GM23338 (cell line): Measurements from ENCODE around the gene RPS14. TPM values are rescaled to one million over a fixed set of nuclear protein-coding genes. Genes with fewer than 3 reads are reported as not detected.

Experiments
- ATAC-seq: fragments of 200-7000 bp; cut with Tn5 transposase; 3 replicates; pipeline ENCODE4 v1.9.1; 2020
- DNase-seq: peaks from one replicate; pipeline ENCODE4 v3.0.0-alpha.2; 2015; ENCODE audit warnings: low spot score
- H2AFZ ChIP-seq: fragments of 200-600 bp; sonication (generic); 2 replicates; pipeline ENCODE4 v1.8.0; 2016; ENCODE audit warnings: antibody characterized with exemption, mild to moderate bottlenecking, moderate library complexity
- H3F3A ChIP-seq: fragments of 200-600 bp; sonication (generic); replicated peaks from 2 replicates; pipeline ENCODE4 v1.8.0; 2017; ENCODE audit warnings: antibody characterized with exemption, mixed run types, low read depth
- H3K27ac ChIP-seq: fragments of 200-600 bp; sonication (generic); 2 replicates; pipeline ENCODE4 v1.6.1; 2016; ENCODE audit warnings: low read depth
- H3K27me3 ChIP-seq: fragments of 200-600 bp; sonication (generic); 2 replicates; pipeline ENCODE4 v1.8.0; 2016; ENCODE audit warnings: mild to moderate bottlenecking, mixed run types, moderate library complexity; ENCODE audit not compliant: insufficient read depth
- H3K36me3 ChIP-seq: fragments of 200-600 bp; sonication (generic); 2 replicates; pipeline ENCODE4 v1.8.0; 2016; ENCODE audit warnings: mild to moderate bottlenecking; ENCODE audit not compliant: insufficient read depth
- H3K4me1 ChIP-seq: fragments of 200-600 bp; sonication (generic); 2 replicates; pipeline ENCODE4 v1.8.0; 2016; ENCODE audit warnings: mild to moderate bottlenecking, moderate library complexity; ENCODE audit not compliant: insufficient read depth
- H3K4me2 ChIP-seq: fragments of 200-600 bp; sonication (generic); 2 replicates; pipeline ENCODE4 v1.7.1; 2017; ENCODE audit warnings: mixed run types
- H3K4me3 ChIP-seq: fragments of 200-600 bp; sonication (generic); 2 replicates; pipeline ENCODE4 v1.6.1; 2016; ENCODE audit warnings: mixed run types
- H3K79me2 ChIP-seq: fragments of 200-600 bp; sonication (generic); replicated peaks from 2 replicates; pipeline ENCODE4 v1.8.0; 2017; ENCODE audit warnings: mild to moderate bottlenecking; ENCODE audit not compliant: insufficient read depth
- H3K9me2 ChIP-seq: fragments of 200-600 bp; sonication (generic); 2 replicates; pipeline ENCODE4 v1.8.0; 2017; ENCODE audit not compliant: insufficient read depth
- H4K20me1 ChIP-seq: fragments of 200-600 bp; sonication (generic); replicated peaks from 2 replicates; pipeline ENCODE4 v1.8.0; 2017; ENCODE audit warnings: mild to moderate bottlenecking; ENCODE audit not compliant: insufficient read depth
- H3K27ac Mint-ChIP-seq: 2 replicates; pipeline ENCODE4 v1.8.0; 2020; ENCODE audit warnings: inconsistent platforms, mild to moderate bottlenecking, moderate library complexity, mixed read lengths
- H3K27me3 Mint-ChIP-seq: 3 replicates; pipeline ENCODE4 v1.8.0; 2022; ENCODE audit warnings: low read depth, mild to moderate bottlenecking, moderate library complexity, mixed read lengths, inconsistent platforms; ENCODE audit not compliant: insufficient read depth, poor library complexity
- H3K36me3 Mint-ChIP-seq: 3 replicates; pipeline ENCODE4 v1.8.0; 2021; ENCODE audit warnings: low read depth, mild to moderate bottlenecking, inconsistent platforms, moderate library complexity, mixed read lengths
- H3K4me1 Mint-ChIP-seq: 3 replicates; pipeline ENCODE4 v1.8.0; 2020; ENCODE audit warnings: mild to moderate bottlenecking, inconsistent platforms, mixed read lengths
- H3K4me3 Mint-ChIP-seq: 3 replicates; pipeline ENCODE4 v1.8.0; 2021; ENCODE audit warnings: moderate library complexity, mild to moderate bottlenecking, inconsistent platforms, mixed read lengths
- H3K9me3 Mint-ChIP-seq: 3 replicates; pipeline ENCODE4 v1.8.0; 2020; ENCODE audit warnings: moderate library complexity, mild to moderate bottlenecking, inconsistent platforms, mixed read lengths
- CREB1 ChIP-seq: fragments of 250-450 bp; sonication (Bioruptor Pico); IDR thresholded peaks from 2 replicates; pipeline ENCODE4 v1.5.0; 2020; ENCODE audit warnings: low read depth, mild to moderate bottlenecking, moderate library complexity
- EZH2 ChIP-seq: fragments of 200-600 bp; sonication (generic); IDR thresholded peaks from one replicate; pipeline ENCODE4 v1.8.0; 2017; ENCODE audit warnings: antibody characterized with exemption, mild to moderate bottlenecking, low read depth; ENCODE audit not compliant: unreplicated experiment
- EZH2phosphoT487 ChIP-seq: fragments of 200-600 bp; sonication (generic); IDR thresholded peaks from one replicate; pipeline ENCODE4 v1.8.1; 2018; ENCODE audit warnings: antibody characterized with exemption; ENCODE audit not compliant: unreplicated experiment
- JUNB ChIP-seq: IDR thresholded peaks from one replicate; pipeline ENCODE4 v1.6.1; 2016; ENCODE audit warnings: antibody characterized with exemption; ENCODE audit not compliant: unreplicated experiment
- NANOG ChIP-seq: IDR thresholded peaks from 2 replicates; pipeline ENCODE4 v1.6.1; 2016; ENCODE audit warnings: antibody characterized with exemption, borderline replicate concordance
- POLR2AphosphoS5 ChIP-seq: IDR thresholded peaks from 2 replicates; pipeline ENCODE4 v1.6.1; 2016; ENCODE audit warnings: antibody characterized with exemption, low read depth
- STAT1 ChIP-seq: IDR thresholded peaks from one replicate; pipeline ENCODE4 v1.6.1; 2016; ENCODE audit warnings: antibody characterized with exemption; ENCODE audit not compliant: unreplicated experiment
- ZNF114 ChIP-seq: fragments of 250-450 bp; sonication (Bioruptor Pico); IDR thresholded peaks from 2 replicates; pipeline ENCODE4 v1.5.0; 2020; ENCODE audit warnings: mild to moderate bottlenecking, moderate library complexity
- ZNF331 ChIP-seq: fragments of 250-450 bp; sonication (Bioruptor Pico); IDR thresholded peaks from 2 replicates; pipeline ENCODE4 v1.5.0; 2020; ENCODE audit warnings: low read depth, mild to moderate bottlenecking, moderate library complexity
- polyA plus RNA-seq: library from polyadenylated mRNA; unstranded; fragments of >200 nt; fragmentation: Nextera tagmentation; extraction: Ambion mirVana; gene quantifications from 2 replicates; pipeline ENCODE4 v1.2.1, GENCODE V29; 2016
- total RNA-seq: library from RNA; depleted of rRNA; stranded (reverse); fragments of >200 nt; shearing (Covaris generic); gene quantifications from 2 replicates; pipeline ENCODE4 v1.2.3, GENCODE V29; 2014
- TF ChIP-seq, protein P1 (sequence below), 2 experiments: fragments of 200-600 bp in 1 of 2; sonication (generic) in 1 of 2; conservative IDR thresholded peaks; 2 replicates each; pipeline versions ENCODE4 v1.5.1 to v1.6.1; 2016 to 2017; ENCODE audit warnings: antibody characterized with exemption in 2 of 2, low read depth in 2 of 2, mild to moderate bottlenecking in 2 of 2, moderate library complexity in 1 of 2
- TF ChIP-seq, protein P2 (sequence below): IDR thresholded peaks from 2 replicates; pipeline ENCODE4 v1.6.1; 2016; ENCODE audit warnings: antibody characterized with exemption
- TF ChIP-seq, protein P3 (sequence below): IDR thresholded peaks from one replicate; pipeline ENCODE4 v1.6.1; 2018; ENCODE audit warnings: antibody characterized with exemption; ENCODE audit not compliant: unreplicated experiment
- TF ChIP-seq, protein P4 (sequence below): fragments of 250-450 bp; sonication (Bioruptor Pico); IDR thresholded peaks from 2 replicates; pipeline ENCODE4 v1.5.0; 2020; ENCODE audit warnings: mild to moderate bottlenecking, moderate library complexity

RPS14 gene
- total and polyA plus RNA-seq, 2 experiments from 2014 or later, result 1,443 to 2,790 TPM

DNA sequence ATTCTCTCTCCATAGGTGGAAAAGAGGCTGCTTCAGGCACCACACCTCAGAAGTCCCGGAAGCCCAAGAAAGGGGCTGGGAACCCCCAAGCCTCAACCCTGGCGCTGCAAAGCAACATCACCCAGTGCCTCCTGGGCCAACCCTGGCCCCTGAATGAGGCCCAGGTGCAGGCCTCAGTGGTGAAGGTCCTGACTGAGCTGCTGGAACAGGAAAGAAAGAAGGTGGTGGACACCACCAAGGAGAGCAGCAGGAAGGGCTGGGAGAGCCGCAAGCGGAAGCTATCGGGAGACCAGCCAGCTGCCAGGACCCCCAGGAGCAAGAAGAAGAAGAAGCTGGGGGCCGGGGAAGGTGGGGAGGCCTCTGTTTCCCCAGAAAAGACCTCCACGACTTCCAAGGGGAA is 53.3 kb downstream of the RPS14 start:
- TF ChIP-seq ZNF114 (CRISPR knock-in tag) (no peak), CREB1 (CRISPR knock-in tag) (no peak), STAT1 (no peak), EZH2phosphoT487 (no peak), ZNF331 (no peak), JUNB (no peak), POLR2AphosphoS5 (no peak), EZH2 (no peak), NANOG (no peak)
- TF ChIP-seq, protein P1, sequence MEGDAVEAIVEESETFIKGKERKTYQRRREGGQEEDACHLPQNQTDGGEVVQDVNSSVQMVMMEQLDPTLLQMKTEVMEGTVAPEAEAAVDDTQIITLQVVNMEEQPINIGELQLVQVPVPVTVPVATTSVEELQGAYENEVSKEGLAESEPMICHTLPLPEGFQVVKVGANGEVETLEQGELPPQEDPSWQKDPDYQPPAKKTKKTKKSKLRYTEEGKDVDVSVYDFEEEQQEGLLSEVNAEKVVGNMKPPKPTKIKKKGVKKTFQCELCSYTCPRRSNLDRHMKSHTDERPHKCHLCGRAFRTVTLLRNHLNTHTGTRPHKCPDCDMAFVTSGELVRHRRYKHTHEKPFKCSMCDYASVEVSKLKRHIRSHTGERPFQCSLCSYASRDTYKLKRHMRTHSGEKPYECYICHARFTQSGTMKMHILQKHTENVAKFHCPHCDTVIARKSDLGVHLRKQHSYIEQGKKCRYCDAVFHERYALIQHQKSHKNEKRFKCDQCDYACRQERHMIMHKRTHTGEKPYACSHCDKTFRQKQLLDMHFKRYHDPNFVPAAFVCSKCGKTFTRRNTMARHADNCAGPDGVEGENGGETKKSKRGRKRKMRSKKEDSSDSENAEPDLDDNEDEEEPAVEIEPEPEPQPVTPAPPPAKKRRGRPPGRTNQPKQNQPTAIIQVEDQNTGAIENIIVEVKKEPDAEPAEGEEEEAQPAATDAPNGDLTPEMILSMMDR (conservative IDR thresholded peaks at IDR 0.05; ENCODE audit: low read depth in 2 of 2), result no peak
- TF ChIP-seq, protein P2, sequence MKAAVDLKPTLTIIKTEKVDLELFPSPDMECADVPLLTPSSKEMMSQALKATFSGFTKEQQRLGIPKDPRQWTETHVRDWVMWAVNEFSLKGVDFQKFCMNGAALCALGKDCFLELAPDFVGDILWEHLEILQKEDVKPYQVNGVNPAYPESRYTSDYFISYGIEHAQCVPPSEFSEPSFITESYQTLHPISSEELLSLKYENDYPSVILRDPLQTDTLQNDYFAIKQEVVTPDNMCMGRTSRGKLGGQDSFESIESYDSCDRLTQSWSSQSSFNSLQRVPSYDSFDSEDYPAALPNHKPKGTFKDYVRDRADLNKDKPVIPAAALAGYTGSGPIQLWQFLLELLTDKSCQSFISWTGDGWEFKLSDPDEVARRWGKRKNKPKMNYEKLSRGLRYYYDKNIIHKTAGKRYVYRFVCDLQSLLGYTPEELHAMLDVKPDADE, result no peak
- TF ChIP-seq, protein P3, sequence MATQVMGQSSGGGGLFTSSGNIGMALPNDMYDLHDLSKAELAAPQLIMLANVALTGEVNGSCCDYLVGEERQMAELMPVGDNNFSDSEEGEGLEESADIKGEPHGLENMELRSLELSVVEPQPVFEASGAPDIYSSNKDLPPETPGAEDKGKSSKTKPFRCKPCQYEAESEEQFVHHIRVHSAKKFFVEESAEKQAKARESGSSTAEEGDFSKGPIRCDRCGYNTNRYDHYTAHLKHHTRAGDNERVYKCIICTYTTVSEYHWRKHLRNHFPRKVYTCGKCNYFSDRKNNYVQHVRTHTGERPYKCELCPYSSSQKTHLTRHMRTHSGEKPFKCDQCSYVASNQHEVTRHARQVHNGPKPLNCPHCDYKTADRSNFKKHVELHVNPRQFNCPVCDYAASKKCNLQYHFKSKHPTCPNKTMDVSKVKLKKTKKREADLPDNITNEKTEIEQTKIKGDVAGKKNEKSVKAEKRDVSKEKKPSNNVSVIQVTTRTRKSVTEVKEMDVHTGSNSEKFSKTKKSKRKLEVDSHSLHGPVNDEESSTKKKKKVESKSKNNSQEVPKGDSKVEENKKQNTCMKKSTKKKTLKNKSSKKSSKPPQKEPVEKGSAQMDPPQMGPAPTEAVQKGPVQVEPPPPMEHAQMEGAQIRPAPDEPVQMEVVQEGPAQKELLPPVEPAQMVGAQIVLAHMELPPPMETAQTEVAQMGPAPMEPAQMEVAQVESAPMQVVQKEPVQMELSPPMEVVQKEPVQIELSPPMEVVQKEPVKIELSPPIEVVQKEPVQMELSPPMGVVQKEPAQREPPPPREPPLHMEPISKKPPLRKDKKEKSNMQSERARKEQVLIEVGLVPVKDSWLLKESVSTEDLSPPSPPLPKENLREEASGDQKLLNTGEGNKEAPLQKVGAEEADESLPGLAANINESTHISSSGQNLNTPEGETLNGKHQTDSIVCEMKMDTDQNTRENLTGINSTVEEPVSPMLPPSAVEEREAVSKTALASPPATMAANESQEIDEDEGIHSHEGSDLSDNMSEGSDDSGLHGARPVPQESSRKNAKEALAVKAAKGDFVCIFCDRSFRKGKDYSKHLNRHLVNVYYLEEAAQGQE, result no peak
- TF ChIP-seq, protein P4, sequence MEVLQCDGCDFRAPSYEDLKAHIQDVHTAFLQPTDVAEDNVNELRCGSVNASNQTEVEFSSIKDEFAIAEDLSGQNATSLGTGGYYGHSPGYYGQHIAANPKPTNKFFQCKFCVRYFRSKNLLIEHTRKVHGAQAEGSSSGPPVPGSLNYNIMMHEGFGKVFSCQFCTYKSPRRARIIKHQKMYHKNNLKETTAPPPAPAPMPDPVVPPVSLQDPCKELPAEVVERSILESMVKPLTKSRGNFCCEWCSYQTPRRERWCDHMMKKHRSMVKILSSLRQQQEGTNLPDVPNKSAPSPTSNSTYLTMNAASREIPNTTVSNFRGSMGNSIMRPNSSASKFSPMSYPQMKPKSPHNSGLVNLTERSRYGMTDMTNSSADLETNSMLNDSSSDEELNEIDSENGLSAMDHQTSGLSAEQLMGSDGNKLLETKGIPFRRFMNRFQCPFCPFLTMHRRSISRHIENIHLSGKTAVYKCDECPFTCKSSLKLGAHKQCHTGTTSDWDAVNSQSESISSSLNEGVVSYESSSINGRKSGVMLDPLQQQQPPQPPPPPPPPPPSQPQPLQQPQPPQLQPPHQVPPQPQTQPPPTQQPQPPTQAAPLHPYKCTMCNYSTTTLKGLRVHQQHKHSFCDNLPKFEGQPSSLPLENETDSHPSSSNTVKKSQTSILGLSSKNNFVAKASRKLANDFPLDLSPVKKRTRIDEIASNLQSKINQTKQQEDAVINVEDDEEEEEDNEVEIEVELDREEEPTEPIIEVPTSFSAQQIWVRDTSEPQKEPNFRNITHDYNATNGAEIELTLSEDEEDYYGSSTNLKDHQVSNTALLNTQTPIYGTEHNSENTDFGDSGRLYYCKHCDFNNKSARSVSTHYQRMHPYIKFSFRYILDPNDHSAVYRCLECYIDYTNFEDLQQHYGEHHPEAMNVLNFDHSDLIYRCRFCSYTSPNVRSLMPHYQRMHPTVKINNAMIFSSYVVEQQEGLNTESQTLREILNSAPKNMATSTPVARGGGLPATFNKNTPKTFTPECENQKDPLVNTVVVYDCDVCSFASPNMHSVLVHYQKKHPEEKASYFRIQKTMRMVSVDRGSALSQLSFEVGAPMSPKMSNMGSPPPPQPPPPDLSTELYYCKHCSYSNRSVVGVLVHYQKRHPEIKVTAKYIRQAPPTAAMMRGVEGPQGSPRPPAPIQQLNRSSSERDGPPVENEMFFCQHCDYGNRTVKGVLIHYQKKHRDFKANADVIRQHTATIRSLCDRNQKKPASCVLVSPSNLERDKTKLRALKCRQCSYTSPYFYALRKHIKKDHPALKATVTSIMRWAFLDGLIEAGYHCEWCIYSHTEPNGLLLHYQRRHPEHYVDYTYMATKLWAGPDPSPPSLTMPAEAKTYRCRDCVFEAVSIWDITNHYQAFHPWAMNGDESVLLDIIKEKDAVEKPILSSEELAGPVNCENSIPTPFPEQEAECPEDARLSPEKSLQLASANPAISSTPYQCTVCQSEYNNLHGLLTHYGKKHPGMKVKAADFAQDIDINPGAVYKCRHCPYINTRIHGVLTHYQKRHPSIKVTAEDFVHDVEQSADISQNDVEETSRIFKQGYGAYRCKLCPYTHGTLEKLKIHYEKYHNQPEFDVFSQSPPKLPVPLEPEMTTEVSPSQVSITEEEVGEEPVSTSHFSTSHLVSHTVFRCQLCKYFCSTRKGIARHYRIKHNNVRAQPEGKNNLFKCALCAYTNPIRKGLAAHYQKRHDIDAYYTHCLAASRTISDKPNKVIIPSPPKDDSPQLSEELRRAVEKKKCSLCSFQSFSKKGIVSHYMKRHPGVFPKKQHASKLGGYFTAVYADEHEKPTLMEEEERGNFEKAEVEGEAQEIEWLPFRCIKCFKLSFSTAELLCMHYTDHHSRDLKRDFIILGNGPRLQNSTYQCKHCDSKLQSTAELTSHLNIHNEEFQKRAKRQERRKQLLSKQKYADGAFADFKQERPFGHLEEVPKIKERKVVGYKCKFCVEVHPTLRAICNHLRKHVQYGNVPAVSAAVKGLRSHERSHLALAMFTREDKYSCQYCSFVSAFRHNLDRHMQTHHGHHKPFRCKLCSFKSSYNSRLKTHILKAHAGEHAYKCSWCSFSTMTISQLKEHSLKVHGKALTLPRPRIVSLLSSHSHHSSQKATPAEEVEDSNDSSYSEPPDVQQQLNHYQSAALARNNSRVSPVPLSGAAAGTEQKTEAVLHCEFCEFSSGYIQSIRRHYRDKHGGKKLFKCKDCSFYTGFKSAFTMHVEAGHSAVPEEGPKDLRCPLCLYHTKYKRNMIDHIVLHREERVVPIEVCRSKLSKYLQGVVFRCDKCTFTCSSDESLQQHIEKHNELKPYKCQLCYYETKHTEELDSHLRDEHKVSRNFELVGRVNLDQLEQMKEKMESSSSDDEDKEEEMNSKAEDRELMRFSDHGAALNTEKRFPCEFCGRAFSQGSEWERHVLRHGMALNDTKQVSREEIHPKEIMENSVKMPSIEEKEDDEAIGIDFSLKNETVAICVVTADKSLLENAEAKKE (CRISPR knock-in tag), result no peak
- peaks cover 34% of the 10 kb centered on the region for H3K36me3 ChIP-seq
- peaks cover 93% of the 10 kb centered on the region for H3K36me3 Mint-ChIP-seq

More for the DNA sequence above, 53.3 kb downstream of the RPS14 start:
- H3K79me2 ChIP-seq, result no peaks in the 10 kb centered on the region
- 0 out of 2 replicates have a peak, but pooled peaks cover 5% of the 10 kb centered on the region for H3F3A ChIP-seq
- no peak overlapping the region for H3K4me3 Mint-ChIP-seq
- H4K20me1 ChIP-seq, result peaks cover 7% of the 10 kb centered on the region; the same call in 1 of the 2 replicates
- H3K4me1 ChIP-seq, result no peaks in the 10 kb centered on the region
- H3K27ac Mint-ChIP-seq, result no peak overlapping the region
- H3K27me3 ChIP-seq, result no peaks in the 10 kb centered on the region
- no peaks in the 10 kb centered on the region for H3K9me2 ChIP-seq
- no peak overlapping the region for H2AFZ ChIP-seq
- no peaks in the 10 kb centered on the region; the same call in 2 of the 3 replicates for H3K4me1 Mint-ChIP-seq
- no peak overlapping the region for H3K27ac ChIP-seq
- no peaks in the 10 kb centered on the region for H3K9me3 Mint-ChIP-seq
- DNase-seq (no peak), ATAC-seq (no peak)
- H3K27me3 Mint-ChIP-seq, result peaks cover 7% of the 10 kb centered on the region
- no peak overlapping the region for H3K4me3 ChIP-seq
- no peak overlapping the region for H3K4me2 ChIP-seq
